ENCODE data around the gene SMPX. TPM values are rescaled to one million over a fixed set of nuclear protein-coding genes. Genes with fewer than 3 reads are reported as not detected.

The SMPX gene
- total RNA-seq, 4 donors from 2014 or later, result 79.1 to 797 (median 200) TPM

Other genes starting within 250 kb of the SMPX start
- gene KLHL34, start 99.8 kb downstream of the SMPX start, total RNA-seq, result 1 to 10 TPM; 2.2 to 6.2 (median 3.4) TPM
- gene MBTPS2, start 81.5 kb upstream of the SMPX start, total RNA-seq, result 10 to 100 TPM in 1 of 4 donors, 1 to 10 TPM in 3; 4.5 to 11.3 (median 6.0) TPM
- gene YY2, start 97.9 kb upstream of the SMPX start, total RNA-seq, result under 1 TPM in 3 of 4 donors, not detected in 1; 0.16 to 0.92 (median 0.75) TPM
- gene SMS, start 182.6 kb upstream of the SMPX start, total RNA-seq, result 10 to 100 TPM in 3 of 4 donors, 1 to 10 TPM in 1; 9.3 to 32.0 (median 20.0) TPM